Colonic mucosa (tissue), 4 donors: ENCODE measurements around the gene TMIGD1. TPM values are rescaled to one million over a fixed set of nuclear protein-coding genes. Genes with fewer than 3 reads are reported as not detected.

Source experiments
- DNase-seq: peaks from one replicate; pipeline ENCODE4 v3.0.0-alpha.2; 2020
- H3K27ac ChIP-seq: fragments of 200-600 bp; one replicate; pipeline ENCODE4 v1.8.0; 2021
- H3K27me3 ChIP-seq: fragments of 200-600 bp; one replicate; pipeline ENCODE4 v1.8.0; 2021
- H3K36me3 ChIP-seq: fragments of 200-600 bp; one replicate; pipeline ENCODE4 v1.8.0; 2021
- H3K4me1 ChIP-seq: fragments of 200-600 bp; one replicate; pipeline ENCODE4 v1.8.0; 2021; ENCODE audit warnings: mild to moderate bottlenecking
- H3K4me3 ChIP-seq: fragments of 200-600 bp; one replicate; pipeline ENCODE4 v1.8.0; 2021
- H3K9ac ChIP-seq, 2 donors: one replicate each; pipeline ENCODE4 v1.7.0; 2013; ENCODE audit warnings: control low read depth in 2 of 2, low read depth in 2 of 2, low read length in 2 of 2
- H3K9me3 ChIP-seq: fragments of 200-600 bp; one replicate; pipeline ENCODE4 v1.8.0; 2021
- CTCF ChIP-seq: fragments of 200-600 bp; IDR thresholded peaks from one replicate; pipeline ENCODE4 v1.8.0; 2022; ENCODE audit warnings: antibody characterized with exemption, mild to moderate bottlenecking
- intact Hi-C: fragments of 100-400 bp; cut with DNase I; formaldehyde crosslinking; loops from one replicate; pipeline ENCODE4 v1.14.1; 2022
- total RNA-seq, 2 donors: library from RNA; stranded (reverse); fragmentation: NEBNext Ultra II Directional in 1 of 2; extraction: Animal tissue kit (Norgen Biotek cat#: 25700) in 1 of 2; gene quantifications; one replicate each; pipeline ENCODE4 v1.2.1, GENCODE V29; 2021
- donor health status: healthy.
- donor health status: DM: no; HTN: no; CAD: no.
- donor health status: DM: no; HTN: no; CAD: no.

The TMIGD1 gene
- total RNA-seq, 2 donors from 2014 or later: 14.4 to 107 TPM

GRCh38 chr17:30337393-30337999, 3.6 kb upstream of the TMIGD1 start:
- DNase-seq: no peak
- Histone ChIP-seq H3K27me3 (no peaks in the 10 kb centered on the region), H3K9me3 (no peaks in the 10 kb centered on the region), H3K36me3 (no peaks in the 10 kb centered on the region), H3K4me1 (peaks cover 3% of the 10 kb centered on the region), H3K9ac (peak overlapping the region in 1 of 2 donors; percentile 35), H3K4me3 (no peak overlapping the region), H3K27ac (peak overlapping the region; percentile 50)
- intact Hi-C loops: loop anchor here (5.0 kb wide), 1 partner anchor 215 kb away; no protein-coding TSS in a partner anchor
- no peak for TF ChIP-seq CTCF

- Histone ChIP-seq H3K9ac (no peak overlapping the region), H3K9me3 (no peaks in the 10 kb centered on the region), H3K27me3 (no peaks in the 10 kb centered on the region), H3K4me1 (peaks cover 9% of the 10 kb centered on the region), H3K4me3 (no peak overlapping the region), H3K27ac (peak overlapping the region; percentile 50), H3K36me3 (no peaks in the 10 kb centered on the region)
- intact Hi-C loops: loop anchor here (5.0 kb wide), 1 partner anchor 214 kb away; no protein-coding TSS in a partner anchor
- peak; percentile 79 for DNase-seq
- peak; percentile 66 for TF ChIP-seq CTCF
Measured at GRCh38 chr17:30336369-30337171, 2.7 kb upstream of the TMIGD1 start.

DNA sequence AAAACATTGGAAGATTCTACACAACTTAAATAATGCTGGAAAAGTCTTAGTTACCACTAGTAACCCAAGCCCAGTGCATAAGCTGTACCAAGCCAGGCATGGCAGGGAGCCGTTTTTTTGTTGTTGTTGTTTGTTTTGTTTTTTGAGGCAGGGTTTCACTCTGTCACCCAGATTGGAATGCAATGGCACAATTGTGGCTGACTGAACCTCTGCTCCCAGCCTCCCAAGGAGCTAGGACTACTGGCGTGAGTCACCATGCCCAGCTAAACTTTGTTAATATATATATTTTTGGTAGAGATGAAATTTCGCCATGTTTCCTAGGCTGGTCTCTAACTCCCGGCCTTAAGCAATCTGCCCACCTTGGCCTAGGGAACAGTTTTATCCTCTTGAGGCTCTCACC, 564 bp upstream of the TMIGD1 start:
- Histone ChIP-seq H3K9me3 (no peaks in the 10 kb centered on the region), H3K27me3 (no peaks in the 10 kb centered on the region), H3K36me3 (no peaks in the 10 kb centered on the region), H3K9ac (no peak overlapping the region), H3K4me1 (peaks cover 10% of the 10 kb centered on the region), H3K4me3 (no peak overlapping the region), H3K27ac (no peak overlapping the region)
- no peak for DNase-seq
- intact Hi-C loops: no loop called here
- no peak for TF ChIP-seq CTCF

DNA sequence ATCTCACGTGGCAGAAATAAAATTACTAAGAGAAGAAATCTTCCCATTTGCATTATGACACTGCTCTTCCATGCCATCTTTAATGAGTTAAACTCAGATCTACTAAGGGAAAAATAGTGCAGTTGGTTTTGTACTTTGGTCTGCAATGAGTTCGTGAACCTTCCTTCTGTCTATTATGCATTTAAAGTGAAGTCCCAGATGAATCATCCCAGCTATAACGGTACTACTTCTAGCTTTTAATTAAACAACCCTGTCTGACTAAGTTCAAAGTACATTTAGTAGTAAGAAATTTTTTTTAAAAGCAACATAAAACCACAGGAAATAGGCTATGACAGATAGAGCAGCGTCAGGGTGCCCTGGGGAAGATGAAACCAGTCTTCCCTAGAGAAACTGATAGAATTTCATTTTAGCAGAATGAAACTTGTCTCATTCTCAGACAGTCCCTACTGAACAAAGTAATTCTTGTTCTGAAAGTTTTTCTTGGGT, 1.8 kb downstream of the TMIGD1 start:
- H3K36me3 ChIP-seq: no peaks in the 10 kb centered on the region
- H3K9ac ChIP-seq: no peak overlapping the region
- H3K4me3 ChIP-seq: no peak overlapping the region
- no peak for TF ChIP-seq CTCF
- no peak for DNase-seq
- H3K27me3 ChIP-seq: no peaks in the 10 kb centered on the region
- H3K4me1 ChIP-seq: peaks cover 7% of the 10 kb centered on the region
- H3K27ac ChIP-seq: peak overlapping the region; percentile 37
- no peaks in the 10 kb centered on the region for H3K9me3 ChIP-seq
- intact Hi-C loops: no loop called here

DNA sequence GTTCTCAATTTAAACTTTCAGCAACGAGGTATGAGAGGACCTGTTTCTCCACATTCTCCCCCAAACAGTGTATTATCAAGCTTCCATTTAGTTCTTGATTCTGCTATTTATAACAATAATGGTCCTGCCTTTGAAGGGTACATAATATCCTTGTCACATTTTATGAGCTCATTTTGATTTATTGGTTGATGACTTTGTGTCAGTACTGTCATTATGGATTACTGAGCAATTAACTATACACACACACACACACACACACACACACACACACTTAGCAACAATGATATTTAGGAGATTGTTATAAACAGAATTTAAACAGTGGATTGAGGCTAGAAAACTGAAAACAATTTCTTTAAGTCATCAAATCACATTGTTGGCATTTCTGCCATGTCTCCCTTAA, 7.0 kb downstream of the TMIGD1 start:
- Histone ChIP-seq H3K9ac (no peak overlapping the region), H3K27ac (no peak overlapping the region), H3K4me3 (no peak overlapping the region), H3K27me3 (no peaks in the 10 kb centered on the region), H3K9me3 (no peaks in the 10 kb centered on the region), H3K36me3 (no peaks in the 10 kb centered on the region), H3K4me1 (peaks cover 3% of the 10 kb centered on the region)
- no peak for TF ChIP-seq CTCF
- DNase-seq: no peak
- intact Hi-C loops: no loop called here
